GM21390 (cell line): ENCODE results near the gene ATP5F1B.
"Not testable (repeated sequence)": the region's sequence is repeated elsewhere in the genome, so short reads cannot be mapped to it uniquely, and the experiment has no call there.

Experiments
- ATAC-seq: cut with Tn5 transposase; IDR thresholded peaks from one replicate; pipeline ENCODE4 v1.9.1; 2021; ENCODE audit not compliant: unreplicated experiment

Gene ATP5F1B

DNA sequence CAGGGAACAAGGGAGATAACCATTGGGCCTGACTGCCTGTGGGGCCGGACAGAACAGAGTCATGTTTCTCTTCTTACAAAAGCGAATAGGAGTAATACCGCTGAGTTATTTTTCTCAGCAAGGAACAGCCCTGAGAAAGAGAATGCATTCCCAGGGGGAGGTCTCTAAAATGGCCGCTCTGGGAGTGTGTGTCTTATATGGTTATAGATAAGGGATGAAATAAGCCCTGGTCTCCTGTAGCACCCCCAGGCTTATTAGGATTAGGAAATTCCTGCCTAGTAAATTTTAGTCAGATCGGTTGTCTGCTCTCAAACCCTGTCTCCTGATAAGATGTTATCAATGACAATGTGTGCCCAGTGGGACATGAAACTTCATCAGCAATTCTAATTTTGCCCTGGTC, 8.0 kb upstream of the ATP5F1B start:
- not testable (repeated sequence) for ATAC-seq

DNA sequence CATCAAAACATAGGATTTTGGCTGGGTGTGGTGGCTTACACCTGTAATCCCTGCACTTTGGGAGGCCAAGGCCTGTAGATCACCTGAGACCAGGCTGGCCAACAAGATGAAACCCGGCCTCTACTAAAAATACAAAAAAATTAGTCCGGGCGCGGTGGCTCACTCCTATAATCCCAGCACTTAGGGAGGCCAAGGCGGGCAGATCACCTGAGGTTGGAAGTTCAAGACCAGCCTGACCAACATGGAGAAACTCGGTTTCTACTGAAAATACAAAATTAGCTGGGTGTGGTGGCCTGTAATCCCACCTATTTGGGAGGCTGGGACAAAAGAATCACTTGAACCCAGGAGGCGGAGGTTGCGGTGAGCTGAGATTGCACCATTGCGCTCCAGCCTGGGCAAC, 2.2 kb upstream of the ATP5F1B start:
- ATAC-seq: not testable (repeated sequence)

DNA sequence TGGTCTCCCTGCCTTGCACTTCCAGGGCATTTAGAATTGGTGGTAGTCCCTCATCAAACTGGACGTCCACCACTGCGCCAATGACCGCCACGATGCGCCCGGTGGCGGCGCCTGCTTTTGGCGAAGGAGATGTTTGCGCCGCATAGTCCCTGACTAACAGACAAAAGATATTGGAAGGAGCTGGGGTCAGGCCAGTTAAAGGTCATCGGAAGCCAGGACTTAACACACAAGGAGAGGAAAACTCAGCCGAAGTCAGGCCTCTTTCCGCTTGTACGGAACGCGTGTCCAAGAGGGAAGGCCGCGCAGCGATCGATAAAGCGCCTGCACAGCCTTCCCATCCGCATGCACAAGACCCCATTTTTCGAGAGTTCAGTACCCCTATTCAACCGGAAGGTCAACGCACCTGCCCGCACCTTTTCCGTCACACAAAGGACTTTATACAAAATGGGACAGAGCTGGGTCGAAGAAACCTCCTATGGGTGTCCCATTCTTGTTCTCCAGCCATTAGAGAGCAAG, 525 bp downstream of the ATP5F1B start:
- no peak for ATAC-seq

DNA sequence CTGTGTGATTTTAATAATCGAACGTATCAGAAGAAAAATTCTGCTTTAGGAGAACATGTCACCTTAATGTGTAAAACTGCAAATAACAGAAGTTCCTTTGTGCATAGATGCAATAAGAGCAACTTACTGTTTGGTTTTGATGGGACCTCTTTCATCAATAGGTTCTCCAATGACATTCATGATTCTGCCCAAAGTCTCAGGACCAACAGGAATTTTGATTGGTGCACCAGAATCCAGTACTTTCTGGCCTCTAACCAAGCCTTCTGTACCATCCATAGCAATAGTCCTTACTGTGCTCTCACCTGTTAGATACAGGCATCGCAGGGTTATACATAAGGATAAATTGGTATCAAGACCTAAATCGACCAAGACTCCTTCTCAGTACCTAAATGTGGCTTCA, 1.1 kb downstream of the ATP5F1B start:
- ATAC-seq: no peak

DNA sequence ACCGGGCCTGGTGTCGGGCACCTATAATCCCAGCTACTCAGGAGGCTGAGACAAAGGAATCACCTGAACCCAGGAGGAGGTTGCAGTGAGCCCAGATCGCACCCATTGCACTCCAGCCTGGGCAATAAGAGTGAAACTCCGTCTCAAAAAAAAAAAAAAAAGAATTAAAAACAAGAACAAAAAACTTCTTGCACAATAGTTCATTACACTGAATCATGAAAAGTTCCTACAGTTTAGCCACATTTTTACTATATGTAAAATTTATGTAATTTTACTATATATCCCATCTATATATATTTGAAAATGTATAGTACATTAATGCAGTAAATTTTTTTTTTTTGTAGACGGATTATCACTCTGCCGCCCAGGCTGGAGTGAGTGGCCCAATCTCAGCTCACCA, 4.6 kb downstream of the ATP5F1B start:
- ATAC-seq: no peak

DNA sequence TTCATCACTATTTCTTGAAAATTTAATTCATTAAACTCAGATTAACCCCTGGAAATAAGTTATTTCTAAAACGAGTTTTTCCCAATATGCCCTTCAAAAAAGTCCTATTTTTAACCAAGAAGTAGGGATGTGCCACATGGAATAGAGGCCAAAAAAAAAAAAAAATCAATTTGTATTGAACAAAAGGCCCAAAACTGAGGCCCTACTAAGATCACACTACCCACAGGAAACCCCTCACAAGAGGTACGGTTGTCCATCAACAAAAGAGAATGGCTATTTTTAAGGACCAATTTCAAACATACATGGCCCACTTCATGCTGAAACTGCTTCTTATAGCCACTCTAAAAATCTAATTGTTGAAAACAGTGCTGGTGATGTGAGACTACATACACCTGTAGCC, 8.2 kb downstream of the ATP5F1B start:
- ATAC-seq: no peak

DNA sequence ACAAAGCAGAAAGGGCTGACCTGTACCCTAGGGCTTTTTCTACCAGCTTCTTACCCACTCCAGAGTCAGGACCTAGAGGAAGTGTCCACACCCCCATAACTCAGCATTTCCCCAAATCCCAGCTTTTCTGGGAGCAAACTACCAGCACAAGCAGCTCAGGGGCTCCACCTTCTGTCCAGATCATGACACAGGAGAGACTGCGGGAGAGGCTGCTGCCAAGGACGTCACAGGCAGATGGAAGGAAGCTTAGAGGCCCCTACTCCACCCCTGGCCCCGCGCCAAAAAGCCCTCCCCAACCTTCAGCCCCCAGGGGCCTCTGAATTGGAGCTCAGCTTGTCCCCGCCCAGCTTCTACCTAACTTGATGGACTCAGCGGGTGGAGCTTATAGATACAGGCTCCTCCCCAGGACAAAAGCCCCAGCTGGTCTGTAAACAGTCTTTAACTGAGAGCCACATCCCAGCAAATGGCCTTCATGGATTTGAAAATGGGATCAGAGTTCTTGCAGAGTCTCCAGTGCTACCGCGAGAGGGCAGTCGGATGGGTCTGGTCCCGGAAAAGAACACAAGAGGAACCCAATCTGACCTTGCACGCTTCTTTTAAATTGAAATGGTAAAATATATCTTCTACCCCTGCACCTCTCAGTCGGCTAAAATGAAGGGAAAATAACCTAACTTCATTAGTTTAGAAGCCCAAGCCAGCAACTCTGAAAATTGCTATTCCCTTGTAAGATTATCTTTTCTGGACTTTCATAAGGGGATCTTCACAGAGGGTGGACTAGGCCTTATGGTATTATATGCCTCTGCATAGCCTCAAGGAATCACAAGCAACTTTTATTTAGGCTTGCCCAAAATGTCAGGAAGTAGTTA, 8.9 kb downstream of the ATP5F1B start:
- peak; percentile 42 for ATAC-seq

DNA sequence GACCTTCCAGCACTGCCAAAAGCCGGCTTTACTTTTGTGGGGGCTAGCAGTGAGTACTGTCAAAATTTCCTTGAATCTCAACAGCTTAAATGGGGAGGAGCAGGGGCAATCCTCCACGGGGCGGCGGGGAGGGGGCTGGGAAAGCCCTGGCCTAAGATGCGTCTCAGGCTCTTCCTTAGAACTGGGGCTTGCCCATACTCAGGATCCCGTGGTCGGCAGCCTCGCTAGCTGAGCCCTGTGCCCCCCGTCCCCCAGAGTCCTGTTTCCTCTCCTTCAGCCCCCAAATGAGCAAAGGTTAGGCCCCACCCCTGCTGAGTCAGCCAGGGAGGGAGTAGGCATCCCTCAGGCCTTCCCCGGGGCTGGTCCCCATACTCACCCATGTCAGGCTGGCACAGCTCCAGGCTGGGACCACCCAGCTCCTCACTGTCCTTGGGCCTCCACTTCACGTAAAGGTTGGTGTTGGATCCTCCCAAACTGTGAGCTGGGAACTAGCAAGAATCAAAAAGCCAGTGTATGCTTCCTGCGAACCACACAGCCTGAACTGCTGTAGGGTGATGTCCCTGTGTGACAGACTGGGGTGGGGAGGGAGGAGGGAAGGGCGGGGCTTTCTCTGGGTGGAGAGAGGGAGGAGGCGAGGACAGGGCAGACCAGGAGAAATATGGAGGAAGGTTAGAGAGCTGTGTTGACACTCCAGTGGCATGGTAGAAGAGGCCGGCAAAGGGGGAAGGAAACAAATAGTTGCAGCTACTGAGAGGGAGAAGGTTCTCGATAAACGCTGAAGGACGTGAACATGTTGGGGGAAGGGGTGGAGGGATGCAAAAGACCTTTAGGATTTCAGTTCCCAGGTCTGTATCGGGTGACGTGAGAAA, 9.7 kb downstream of the ATP5F1B start:
- ATAC-seq: peak; percentile 46

DNA sequence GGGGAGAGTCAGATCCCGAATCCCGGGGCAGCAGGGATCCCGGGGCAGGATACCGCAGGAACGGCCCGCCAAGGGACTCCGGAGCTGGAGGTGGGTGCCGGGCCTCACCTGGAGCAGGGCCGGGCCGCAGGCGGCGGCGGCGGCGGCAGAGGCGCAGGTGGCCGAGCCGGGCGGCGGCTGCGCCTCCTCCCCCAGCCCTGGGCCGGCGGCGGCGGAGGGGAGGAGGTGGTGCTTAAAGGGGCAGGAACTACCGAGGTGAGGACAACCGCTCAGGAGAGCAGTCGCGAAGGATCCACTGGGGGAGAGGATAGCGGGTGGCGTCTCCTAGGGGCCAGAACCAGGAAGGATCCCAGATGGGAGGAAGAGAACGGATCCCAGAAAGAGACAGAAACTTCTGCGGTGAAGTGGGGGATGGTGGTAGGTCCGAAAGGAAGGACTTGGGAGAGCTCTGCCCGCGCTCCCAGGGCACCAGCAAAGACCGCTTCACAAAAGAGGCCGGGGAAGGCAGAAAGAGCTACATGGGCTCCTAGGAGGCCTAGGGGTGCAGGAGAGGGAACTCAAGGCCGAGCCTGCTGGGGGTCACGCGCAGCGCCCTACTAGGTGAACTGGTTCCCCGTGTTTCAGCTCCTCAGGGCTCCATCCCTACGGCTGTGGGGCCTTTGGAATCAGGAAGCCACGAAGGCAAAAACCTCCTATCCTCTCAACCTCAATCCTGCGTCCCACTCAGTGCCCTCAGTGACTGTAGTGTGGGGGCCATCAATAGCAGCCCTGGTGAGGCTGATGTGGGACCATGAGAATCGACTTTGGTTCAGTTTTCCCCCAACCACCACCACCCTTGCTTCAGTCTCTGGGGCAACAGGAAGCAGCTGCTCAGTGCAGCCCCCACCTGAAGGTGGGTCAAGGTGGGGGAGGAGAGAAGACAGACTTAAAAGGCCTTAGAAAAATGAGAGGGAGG, 10.7 kb downstream of the ATP5F1B start:
- peak; percentile 35 for ATAC-seq

DNA sequence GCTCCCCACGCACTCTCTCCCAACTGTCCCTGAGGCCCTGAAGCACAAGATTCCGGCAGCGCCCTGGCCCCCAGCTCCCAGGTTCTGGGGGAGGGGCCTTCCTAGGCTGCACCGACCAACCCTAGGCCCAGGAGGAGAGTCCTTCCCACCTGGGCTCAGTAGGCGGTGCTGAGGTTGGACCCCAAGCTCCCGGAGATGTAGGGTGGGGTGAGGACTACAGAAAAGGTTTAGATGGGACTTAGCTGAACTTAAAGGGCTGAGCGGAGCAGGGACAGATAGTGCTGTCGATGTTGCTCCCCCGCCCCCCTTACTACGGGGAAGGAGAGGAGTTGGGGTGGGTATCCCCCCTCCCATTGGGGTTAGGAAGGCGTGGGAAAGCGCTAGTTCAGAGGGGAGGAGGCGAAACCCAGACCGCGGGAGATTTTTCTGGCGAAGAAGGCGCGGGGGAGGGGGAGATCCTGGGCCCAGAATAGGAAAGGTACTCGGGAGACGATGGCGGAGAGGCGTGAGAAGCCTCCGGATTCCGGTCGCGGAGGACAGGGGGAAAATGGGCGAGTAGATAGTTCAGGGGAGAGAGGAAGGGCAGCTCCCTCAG, 11.4 kb downstream of the ATP5F1B start:
- no peak for ATAC-seq

DNA sequence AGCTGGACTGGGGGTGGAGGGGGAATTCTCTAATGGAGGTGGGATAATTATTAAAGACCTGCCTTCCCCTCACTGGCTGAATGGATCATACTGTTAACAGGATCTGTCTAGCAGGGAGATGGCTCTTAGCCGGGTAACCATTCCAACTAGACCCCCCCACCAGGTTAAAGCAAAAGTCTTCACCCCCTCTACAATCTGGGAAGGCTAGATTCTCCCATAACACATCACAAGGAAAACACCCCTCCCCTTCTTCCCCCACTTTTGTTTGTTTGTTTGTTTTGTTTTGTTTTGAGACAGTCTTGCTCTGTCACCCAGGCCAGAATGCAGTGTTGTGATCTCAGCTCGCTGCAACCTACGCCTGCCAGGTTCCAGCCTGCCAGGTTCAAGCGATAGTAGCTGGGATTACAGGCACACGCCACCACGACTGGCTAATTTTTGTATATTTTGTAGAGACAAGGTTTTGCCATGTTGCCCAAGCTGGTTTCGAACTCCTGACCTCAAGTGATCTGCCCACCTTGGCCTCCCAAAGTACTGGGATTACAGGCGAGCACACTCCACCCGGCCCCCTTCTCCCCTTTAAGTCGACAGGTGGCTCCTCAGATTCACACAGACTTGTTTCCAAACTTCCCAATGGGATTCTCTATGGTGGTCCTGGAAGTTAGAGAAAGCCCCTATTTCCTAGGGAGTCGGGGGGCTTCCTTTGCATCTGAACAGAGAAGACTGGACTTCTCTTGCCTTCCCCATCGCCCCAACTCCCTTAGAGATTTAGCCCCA, 12.1 kb downstream of the ATP5F1B start:
- ATAC-seq: no peak

DNA sequence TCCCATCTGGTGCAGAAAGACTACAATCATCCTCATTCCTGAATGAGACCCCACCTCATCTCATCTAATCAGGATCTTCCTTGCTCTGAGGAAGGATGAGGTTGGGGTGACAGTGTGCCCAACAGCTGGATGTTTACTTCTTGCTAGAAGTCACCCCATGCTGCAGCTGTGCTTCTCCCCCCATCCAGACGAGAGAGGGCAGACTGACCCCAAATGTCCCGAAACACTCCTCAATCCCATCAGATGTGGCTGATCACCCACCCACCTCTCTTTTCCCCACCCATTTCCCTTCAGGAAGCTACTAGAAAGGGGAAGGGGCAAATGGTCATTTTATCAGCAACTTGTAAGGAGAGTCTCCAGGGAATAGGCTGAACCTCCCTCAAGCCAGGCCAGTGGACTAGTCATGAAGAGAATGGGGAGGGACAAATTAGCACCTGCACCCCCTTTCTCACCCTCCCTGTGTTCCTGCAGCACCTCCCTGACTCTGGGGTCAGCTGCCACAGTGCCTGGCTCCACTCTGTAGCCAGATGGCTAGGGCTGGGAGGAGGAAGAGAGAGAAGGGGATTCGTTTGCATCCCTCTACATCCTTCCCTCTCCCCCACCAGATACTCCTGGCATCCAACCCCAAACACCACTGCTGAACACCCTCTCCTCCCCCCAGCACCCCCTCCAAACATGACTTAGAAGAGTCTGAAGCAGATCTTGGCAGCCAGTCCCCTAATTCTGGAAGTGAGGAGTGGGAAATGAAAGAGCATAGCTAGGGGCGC, 12.9 kb downstream of the ATP5F1B start:
- no peak for ATAC-seq

DNA sequence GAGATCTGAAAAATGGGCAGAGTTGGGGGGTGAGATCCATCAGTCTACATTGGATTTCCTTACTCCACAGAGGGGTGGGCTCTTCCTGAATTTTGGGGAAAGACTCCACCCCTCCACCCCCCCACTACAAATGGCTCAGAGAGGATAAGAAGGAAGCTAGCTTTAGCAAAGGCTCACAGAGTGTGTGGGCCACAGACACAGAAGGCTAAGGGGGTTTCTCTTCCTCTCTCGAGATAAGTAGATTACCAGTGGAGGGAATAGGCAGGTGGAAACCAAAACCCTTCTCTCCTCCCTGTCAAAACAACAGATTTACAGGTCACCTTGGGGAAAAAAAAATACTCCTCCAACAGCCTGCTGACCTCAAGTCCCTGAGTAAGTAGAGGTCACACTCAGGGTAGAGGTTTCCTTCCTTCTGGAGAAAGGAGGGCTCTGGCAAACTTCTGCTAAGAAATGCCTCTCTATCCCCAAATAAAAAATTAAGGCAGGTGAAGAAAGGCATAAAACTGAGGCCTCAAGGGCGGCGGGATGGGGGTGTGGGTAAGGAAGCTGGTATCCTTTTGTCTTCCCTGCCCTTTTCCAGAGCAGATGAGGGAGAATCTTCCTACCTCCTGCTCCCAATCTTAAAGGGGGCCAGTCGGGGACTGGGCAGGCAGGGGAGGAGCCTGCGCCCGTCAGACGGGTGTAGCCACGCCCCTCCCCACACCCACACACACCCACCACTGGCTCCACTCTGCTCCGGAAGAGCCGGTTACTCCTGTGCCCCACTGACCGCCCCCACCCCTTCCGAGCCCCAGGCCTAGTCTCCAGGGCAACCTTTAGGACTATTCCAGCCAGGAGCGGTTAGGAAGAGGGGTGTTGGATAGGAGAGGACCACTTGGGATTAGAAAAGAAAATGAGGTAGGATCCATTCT, 13.7 kb downstream of the ATP5F1B start:
- peak; percentile 15 for ATAC-seq

DNA sequence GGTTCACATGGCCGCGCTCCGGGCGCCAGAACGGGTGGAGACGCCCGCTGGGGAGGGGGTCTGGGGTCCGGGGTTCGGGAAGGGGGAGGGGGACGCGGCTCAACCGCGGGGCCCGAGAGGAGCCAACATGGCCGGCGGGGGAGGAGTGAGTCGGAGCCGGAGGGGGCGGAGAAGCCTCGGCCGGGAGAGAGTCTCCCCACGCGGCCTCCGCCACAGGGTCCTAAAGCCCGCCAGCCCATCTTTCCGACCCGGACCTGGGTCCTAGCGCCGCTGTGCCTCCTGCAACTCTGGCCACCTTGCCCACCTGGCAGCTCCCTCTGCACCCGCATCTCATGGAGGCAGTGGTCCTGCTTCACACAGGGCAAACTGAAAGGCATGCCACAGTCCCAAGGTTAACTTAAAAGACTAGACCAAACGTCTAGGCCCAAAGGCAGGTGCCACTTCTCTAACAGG, 15.6 kb downstream of the ATP5F1B start, which contains the start of gene BAZ2A:
Gene BAZ2A, minus strand, starts transcription at position 147 of the 453 bp plus-strand sequence. CDS start 12,796 bp downstream, outside the sequence.
- ATAC-seq: peak; percentile 42

DNA sequence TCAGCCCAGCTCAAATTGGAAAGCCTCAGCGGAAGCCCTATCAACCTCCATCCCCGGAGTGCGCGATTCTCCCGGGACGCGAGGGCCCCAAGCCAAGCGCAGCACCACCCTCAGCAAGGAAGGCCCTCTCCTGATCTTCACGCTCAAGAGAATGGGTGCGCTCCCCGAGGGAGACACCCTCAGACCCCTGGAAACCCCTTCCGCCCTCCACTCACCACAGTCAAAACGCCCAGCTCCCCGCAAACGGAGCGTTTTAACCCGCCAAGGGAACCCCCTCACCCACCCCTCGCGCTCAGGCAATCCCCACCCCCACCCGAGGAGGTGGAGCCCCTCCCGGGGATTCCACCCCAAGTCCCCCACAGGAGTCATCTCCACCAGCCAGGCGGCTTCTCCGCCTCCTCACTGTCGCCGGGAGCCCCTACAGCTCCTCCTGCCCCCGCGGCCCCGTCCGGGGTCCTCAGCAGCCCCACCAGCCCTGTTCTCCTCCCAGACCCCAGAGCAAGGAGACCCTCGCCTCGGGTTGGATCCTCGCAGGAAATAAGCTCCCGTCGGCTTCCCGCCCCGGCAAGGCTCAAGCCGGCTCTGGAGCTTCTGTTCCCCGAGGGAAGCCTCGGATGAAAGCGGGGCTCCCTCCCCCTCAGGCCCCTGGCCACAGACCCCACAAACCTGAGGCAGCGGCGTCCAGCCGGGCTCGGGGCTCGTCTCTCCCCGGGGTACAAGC, 16.2 kb downstream of the ATP5F1B start:
- ATAC-seq: no peak

DNA sequence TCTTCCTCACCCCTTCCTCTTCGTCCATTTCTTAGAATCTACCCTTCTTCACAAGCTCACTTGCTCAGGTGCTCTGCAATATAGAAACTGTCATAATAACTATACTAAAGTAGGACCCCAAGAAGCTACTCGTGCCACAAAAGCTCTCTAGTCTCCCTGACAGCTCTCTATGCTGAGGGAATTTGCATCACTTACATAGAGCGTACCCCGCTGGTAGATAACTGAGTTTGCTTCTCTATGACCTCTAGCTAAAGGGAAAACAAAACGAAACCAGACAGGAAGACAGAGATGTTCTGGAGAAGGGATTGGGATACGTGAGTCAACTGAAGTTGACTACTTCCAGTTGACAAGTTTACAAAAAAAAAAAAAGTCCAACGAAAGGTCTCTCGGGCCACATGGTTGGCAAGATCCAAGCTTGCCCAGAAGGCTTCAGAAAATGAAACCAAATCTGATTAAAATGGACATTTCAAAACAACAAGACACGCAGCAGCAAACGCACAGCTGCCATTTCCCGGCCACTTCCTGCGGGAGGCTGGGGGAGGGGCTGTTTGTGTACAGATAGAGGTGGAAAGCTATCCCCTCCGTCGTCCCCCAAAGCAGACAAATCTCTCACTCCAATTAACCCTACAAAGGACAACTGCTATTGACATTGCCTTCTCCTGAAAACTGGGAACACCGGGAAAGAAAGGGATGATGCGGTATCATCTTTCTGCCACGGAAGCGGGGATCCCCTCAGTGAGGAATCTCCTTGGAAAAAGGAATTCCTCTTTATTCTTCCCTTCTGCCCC, 16.9 kb downstream of the ATP5F1B start:
- no peak for ATAC-seq
